ENCODE data around the gene NCMAP.

DNA sequence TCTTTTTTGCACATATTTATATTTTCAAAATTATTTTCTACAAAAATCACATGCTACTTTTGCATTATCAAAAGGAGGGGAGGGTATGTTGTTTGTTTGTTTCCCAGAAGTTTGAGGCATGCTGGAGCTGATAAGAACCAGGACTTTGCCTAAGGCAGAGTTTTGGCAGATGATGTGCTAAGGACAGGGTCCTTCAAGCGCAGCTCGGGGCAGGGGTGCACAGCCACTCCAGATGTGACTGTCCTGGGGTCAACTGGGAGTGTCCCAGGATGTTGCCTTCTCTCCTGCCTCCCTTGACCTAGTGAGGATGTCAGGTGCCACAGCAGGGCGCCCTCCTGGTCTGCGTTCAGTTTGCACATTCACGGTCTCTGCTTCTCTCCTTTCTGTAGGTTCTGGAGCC lies 44.7 kb downstream of the NCMAP start:
- TF ChIP-seq, protein P1, sequence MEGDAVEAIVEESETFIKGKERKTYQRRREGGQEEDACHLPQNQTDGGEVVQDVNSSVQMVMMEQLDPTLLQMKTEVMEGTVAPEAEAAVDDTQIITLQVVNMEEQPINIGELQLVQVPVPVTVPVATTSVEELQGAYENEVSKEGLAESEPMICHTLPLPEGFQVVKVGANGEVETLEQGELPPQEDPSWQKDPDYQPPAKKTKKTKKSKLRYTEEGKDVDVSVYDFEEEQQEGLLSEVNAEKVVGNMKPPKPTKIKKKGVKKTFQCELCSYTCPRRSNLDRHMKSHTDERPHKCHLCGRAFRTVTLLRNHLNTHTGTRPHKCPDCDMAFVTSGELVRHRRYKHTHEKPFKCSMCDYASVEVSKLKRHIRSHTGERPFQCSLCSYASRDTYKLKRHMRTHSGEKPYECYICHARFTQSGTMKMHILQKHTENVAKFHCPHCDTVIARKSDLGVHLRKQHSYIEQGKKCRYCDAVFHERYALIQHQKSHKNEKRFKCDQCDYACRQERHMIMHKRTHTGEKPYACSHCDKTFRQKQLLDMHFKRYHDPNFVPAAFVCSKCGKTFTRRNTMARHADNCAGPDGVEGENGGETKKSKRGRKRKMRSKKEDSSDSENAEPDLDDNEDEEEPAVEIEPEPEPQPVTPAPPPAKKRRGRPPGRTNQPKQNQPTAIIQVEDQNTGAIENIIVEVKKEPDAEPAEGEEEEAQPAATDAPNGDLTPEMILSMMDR (IDR thresholded peaks at IDR 0.05; ENCODE audit: low read length): no peak
- no peak for TF ChIP-seq EZH2 (IDR thresholded peaks at IDR 0.05; ENCODE audit: borderline replicate concordance, low read length)
